Measurements from ENCODE around the gene SNRPA. TPM values are rescaled to one million over a fixed set of nuclear protein-coding genes. Genes with fewer than 3 reads are reported as not detected.

The SNRPA gene
- total and polyA plus RNA-seq, 2 of the 13 experiments (the other 11 are each of a cell fraction or from before 2014, with no cell fraction given): 59.6 to 162 TPM

GRCh38 chr19:40776932-40777644, 26.1 kb downstream of the SNRPA start (continued):
- TF ChIP-seq ZBTB37 (CRISPR knock-in tag; IDR thresholded peaks at IDR 0.05) (no peak), YEATS4 (CRISPR knock-in tag; IDR thresholded peaks at IDR 0.05; ENCODE audit: borderline replicate concordance) (0 out of 2 replicates have a peak, but pooled peaks have one; percentile 23), EHMT2 (IDR thresholded peaks at IDR 0.05; ENCODE audit: borderline replicate concordance, low read depth, low read length) (no peak), ZNF354B (CRISPR knock-in tag; IDR thresholded peaks at IDR 0.05) (no peak), ZNF143 (CRISPR knock-in tag; IDR thresholded peaks at IDR 0.05) (no peak), GFI1 (CRISPR knock-in tag; IDR thresholded peaks at IDR 0.05; ENCODE audit: borderline replicate concordance) (no peak), TRIM22 (IDR thresholded peaks at IDR 0.05) (no peak), ZFP82 (CRISPR knock-in tag; IDR thresholded peaks at IDR 0.05; ENCODE audit: borderline replicate concordance) (no peak), DZIP1 (CRISPR knock-in tag; IDR thresholded peaks at IDR 0.05) (no peak), MLXIP (CRISPR knock-in tag; IDR thresholded peaks at IDR 0.05; ENCODE audit: borderline replicate concordance) (no peak), RNF219 (CRISPR knock-in tag; IDR thresholded peaks at IDR 0.05) (no peak), ATRX (CRISPR knock-in tag; IDR thresholded peaks at IDR 0.05; ENCODE audit: borderline replicate concordance) (no peak), ATF6 (CRISPR knock-in tag; conservative IDR thresholded peaks at IDR 0.05) (no peak), NFATC3 (CRISPR knock-in tag; IDR thresholded peaks at IDR 0.05) (no peak)

Data from HepG2 (cell line).